Iris pigment epithelial cell (primary cell): ENCODE data around the gene MUC6.
A peak's percentile ranks its signal among the peaks of the same experiment; 100 is the strongest.

Experiments used
- DNase-seq: peaks from one replicate; pipeline ENCODE4 v3.0.0-alpha.2; 2011; ENCODE audit warnings: low read depth

The MUC6 gene

GRCh38 chr11:1052133-1053011 lies 15.9 kb upstream of the MUC6 start:
- no peak for DNase-seq

- DNase-seq: no peak
These were observed 15.0 kb upstream of the MUC6 start for GRCh38 chr11:1051356-1052132.

- DNase-seq: peak; percentile 51
These were observed 14.2 kb upstream of the MUC6 start for GRCh38 chr11:1050581-1051355.

GRCh38 chr11:1049911-1050580 lies 13.5 kb upstream of the MUC6 start:
- no peak for DNase-seq

GRCh38 chr11:1049431-1049891 lies 12.9 kb upstream of the MUC6 start:
- DNase-seq: no peak

GRCh38 chr11:1049071-1049405 lies 12.5 kb upstream of the MUC6 start:
- DNase-seq: no peak

- DNase-seq: no peak
These were observed 12.0 kb upstream of the MUC6 start for GRCh38 chr11:1048375-1049070.

GRCh38 chr11:1047595-1048156 lies 11.2 kb upstream of the MUC6 start:
- no peak for DNase-seq

- DNase-seq: no peak
These were observed 7.6 kb upstream of the MUC6 start for GRCh38 chr11:1044160-1044559.

GRCh38 chr11:1043563-1044096 lies 7.1 kb upstream of the MUC6 start:
- DNase-seq: no peak

- no peak for DNase-seq
These were observed 6.4 kb upstream of the MUC6 start for GRCh38 chr11:1042626-1043562.

- DNase-seq: no peak
These were observed 5.6 kb upstream of the MUC6 start for GRCh38 chr11:1041936-1042608.

- DNase-seq: no peak
These were observed 5.0 kb upstream of the MUC6 start for GRCh38 chr11:1041471-1041870.

- DNase-seq: no peak
These were observed 4.6 kb upstream of the MUC6 start for GRCh38 chr11:1041149-1041467.

GRCh38 chr11:1040428-1041148 lies 4.1 kb upstream of the MUC6 start:
- DNase-seq: no peak

- no peak for DNase-seq
These were observed 3.2 kb upstream of the MUC6 start for GRCh38 chr11:1039481-1040427.

GRCh38 chr11:1038921-1039320 lies 2.4 kb upstream of the MUC6 start:
- DNase-seq: no peak
